ENCODE measurements around the gene EDDM3A.

GRCh38 chr14:20746566-20746965 is 879 bp downstream of the EDDM3A start:
- TF ChIP-seq POLR2A (IDR thresholded peaks at IDR 0.05), result no peak
- TF ChIP-seq, protein P1, sequence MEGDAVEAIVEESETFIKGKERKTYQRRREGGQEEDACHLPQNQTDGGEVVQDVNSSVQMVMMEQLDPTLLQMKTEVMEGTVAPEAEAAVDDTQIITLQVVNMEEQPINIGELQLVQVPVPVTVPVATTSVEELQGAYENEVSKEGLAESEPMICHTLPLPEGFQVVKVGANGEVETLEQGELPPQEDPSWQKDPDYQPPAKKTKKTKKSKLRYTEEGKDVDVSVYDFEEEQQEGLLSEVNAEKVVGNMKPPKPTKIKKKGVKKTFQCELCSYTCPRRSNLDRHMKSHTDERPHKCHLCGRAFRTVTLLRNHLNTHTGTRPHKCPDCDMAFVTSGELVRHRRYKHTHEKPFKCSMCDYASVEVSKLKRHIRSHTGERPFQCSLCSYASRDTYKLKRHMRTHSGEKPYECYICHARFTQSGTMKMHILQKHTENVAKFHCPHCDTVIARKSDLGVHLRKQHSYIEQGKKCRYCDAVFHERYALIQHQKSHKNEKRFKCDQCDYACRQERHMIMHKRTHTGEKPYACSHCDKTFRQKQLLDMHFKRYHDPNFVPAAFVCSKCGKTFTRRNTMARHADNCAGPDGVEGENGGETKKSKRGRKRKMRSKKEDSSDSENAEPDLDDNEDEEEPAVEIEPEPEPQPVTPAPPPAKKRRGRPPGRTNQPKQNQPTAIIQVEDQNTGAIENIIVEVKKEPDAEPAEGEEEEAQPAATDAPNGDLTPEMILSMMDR (IDR thresholded peaks at IDR 0.05), result no peak
